SHP77 treated with DMSO at 0.1 percent for 48 hours (cell line): ENCODE measurements around the gene GSX2.
"Not testable (repeated sequence)": the region's sequence is repeated elsewhere in the genome, so short reads cannot be mapped to it uniquely, and the experiment has no call there.

Source experiments
- DNase-seq: peaks from one replicate; lab custom pipeline; 2025; lab: John Stamatoyannopoulos, UW

Gene GSX2

DNA sequence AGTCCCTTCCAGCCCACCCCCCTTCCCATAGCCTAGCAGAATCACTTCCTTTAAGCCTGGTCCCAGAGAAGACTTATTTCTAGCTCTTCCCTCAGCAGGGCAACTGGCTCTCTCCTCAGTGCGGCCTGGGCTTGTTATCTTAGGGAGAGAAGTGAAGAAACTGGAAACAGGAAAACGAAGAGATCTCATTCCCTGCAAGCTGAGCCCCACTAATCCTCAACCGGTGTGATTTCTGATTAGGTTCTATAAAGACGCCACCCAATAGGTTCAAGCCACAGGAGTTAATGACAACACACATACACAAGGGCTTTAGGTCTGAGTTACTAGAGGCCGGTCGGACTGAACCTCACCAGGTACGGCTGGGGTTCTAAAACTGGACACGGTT is 3.2 kb downstream of the GSX2 start:
- no peak for DNase-seq

GRCh38 chr4:54104907-54105306 is 4.9 kb downstream of the GSX2 start:
- DNase-seq: no peak

DNA sequence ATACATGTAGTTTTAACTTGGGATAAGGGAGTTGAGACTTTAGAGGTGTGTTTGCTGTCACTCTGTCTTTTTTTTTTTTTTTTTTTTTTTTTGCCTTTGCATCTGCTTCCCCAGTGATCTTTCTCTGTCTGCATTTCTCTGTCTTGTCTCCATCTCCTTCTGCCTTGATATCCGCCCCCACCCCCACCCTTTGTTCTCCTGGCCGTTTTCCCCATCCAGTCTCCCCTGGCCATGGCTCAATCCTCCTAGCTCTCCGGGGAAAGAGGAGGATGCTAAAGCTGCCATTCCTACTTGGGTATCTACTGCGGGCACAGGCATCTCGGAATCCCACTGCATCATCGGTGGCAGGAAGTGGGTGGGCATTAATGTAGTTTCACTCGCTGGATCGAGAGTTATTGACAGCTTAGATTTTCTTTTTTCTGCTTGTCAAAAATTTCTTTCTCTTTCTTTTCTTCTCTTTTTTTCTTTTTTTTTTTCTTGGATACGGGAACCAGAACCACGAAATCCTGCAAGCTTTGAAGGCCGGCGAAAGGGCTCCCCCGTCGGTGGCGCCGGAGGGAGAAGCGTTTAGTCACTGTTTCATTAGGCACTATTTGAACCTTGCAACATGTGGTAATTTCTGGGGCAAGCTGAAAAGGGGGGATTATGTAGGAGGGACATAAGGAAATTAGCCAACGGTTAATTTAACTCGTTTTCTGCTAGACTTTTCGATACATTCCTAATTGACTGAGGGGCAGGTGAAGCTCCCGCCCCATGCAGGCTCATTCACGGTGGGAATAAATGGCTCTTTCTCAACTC is 8.2 kb downstream of the GSX2 start:
- DNase-seq: no peak

GRCh38 chr4:54109241-54110018 is 9.5 kb downstream of the GSX2 start:
- no peak for DNase-seq

DNA sequence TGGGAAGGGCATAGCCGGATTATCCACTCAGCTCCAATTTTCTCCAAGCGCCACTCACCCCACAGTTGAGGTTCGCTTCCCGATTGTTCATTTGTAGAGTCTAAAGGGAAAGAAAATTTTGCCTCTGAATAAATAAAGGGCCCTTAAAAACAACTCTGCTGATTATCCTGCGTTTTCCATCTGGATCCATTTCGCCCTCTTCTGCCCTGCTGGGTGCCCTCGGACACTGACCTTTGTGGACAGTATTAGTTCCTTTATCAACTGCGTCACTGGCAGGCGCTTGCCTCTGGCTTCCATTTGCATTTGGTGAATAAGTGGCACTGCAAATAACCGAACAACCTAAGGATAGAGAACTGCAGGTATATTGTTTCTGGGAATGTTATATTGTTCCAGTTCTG is 10.1 kb downstream of the GSX2 start:
- DNase-seq: no peak

DNA sequence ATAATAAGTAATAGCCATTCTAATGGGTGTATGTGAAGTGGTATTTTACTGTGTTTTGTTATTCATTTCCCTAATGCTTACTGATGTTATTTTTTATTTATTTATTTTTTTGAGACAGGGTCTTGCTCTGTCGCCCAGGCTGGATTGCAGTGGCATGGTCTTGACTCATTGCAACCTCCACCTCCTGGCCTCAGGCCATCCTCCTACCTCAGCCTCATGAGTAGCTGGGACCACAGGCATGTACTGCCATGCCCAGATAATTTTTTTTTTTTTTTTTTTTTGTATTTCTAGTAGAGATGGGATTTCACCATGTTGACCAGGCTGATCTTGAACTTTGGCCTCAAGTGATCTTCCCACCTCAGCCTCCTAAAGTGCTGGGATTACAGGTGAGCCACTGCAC is 13.2 kb downstream of the GSX2 start:
- DNase-seq: not testable (repeated sequence)

DNA sequence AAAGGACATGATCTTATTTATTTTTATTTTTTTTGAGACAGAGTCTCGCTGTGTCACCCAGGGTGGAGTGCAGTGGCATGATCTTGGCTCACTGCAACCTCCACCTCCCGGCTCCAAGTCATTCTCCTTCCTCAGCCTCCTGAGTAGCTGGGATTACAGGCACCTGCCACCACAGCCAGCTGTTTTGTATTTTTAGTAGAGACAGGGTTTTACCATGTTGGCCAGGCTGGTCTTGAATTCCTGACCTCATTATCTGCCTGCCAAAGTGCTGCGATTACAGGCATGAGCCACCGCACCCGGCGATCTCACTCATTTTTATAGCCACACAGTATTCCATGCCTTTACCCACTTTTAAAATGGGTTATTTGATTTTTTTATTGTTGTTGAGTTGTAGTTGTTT is 16.3 kb downstream of the GSX2 start:
- not testable (repeated sequence) for DNase-seq

GRCh38 chr4:54118850-54119589 is 19.1 kb downstream of the GSX2 start:
- no peak for DNase-seq

DNA sequence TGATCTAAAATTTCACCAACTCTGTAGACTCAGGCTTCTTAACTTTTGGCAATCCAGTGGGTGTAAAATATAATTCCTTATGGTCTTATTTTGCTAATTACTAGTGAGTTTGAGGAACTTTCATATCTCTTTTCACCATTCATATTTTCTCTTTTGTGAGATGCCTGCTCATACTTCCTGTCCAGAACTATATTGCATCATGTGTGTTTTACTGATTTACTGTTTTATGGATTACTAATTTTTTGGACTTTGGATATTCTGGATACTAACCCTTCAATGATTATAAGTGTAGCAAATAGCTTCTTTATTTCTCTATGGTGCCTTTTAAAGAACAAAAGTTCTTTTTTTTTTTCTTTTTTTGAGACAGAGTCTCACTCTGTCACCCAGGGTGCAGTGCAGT is 20.6 kb downstream of the GSX2 start:
- no peak for DNase-seq

GRCh38 chr4:54127660-54128059 is 27.7 kb downstream of the GSX2 start:
- DNase-seq: no peak

- not testable (repeated sequence) for DNase-seq
Observed at GRCh38 chr4:54128694-54129093, 28.7 kb downstream of the GSX2 start.

DNA sequence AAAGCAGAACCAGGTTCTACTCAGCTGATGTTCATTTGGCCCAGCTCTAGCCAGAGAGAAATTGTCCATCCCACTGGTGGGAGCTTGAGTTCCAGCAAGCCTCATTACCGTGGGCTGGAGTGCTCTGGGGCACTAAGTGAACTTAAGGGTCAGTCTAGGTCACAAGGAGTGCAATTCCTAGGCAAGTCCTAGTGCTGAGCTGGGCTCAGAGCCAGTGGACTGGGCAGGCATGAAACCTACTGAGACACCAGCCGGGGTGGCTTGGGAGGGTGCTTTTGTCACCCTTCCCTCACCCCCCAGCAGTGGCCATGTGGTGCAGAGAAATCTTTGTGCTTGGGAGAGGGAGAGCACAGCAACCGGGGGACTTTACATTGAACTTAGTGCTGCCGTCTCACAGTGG is 39.4 kb downstream of the GSX2 start:
- DNase-seq: no peak

DNA sequence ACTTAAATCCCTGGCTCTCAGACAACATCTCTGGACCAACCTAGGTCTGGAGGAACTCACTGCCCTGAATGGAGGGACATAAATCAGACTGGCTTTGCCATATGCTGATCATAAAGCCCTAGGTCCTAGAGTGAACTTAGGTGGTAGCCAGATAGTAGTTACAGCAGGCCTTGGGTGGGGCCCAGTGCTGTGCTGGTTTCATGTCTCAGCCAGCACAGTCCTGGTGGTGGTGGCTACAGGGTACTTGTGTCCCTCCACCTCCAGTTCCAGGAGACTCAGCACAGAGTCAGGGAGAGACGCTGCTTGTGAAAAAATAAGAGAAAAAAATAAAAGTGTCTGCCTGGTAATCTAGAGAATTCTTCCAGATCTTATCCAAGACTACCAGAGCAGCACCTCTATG is 40.3 kb downstream of the GSX2 start:
- no peak for DNase-seq

DNA sequence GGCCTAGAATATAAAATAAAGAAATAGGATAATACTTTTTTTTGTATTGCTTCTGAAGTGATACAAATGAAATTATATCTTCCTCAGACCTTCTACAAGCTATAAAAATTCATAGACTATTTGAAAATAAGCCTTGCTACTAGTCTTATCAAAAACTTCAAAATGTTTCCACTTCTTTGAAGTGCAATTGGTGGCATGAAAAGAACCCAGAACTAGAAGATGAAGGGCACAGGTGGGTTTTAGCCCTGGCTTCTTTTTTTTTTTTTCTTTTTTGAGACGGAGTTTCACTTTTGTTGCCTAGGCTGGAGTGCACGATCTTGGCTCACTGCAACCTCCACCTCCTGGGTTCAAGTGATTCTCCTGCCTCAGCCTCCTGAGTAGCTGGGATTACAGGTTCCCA is 44.2 kb downstream of the GSX2 start:
- no peak for DNase-seq

- no peak for DNase-seq
Observed at GRCh38 chr4:54144661-54145171, 44.8 kb downstream of the GSX2 start.

- no peak for DNase-seq
Observed at GRCh38 chr4:54146139-54146538, 46.2 kb downstream of the GSX2 start.

DNA sequence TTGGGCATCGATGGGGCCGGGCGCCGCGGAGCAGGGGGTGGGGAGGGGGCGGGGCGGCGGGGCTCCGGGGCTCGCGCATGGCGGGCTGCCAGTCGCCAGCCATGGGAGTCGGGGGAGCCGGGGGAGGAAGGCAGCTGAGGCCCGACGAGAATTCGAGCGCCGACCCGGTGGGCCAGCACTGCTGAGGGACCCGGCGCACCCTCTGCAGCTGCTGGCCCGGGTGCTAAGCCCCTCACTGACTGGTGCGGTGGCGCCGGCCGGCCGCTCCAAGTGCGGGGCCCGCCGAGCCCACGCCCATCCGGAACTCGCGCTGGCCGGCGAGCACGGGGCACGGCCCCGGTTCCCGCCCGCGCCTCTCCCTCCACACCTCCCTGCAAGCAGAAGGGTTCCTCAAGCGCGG is 49.4 kb downstream of the GSX2 start:
- DNase-seq: no peak
